Ovary (tissue), 3 donors: ENCODE measurements around the gene C18orf54.

Experiments
- CTCF ChIP-seq, 3 donors: fragments of 450-650 bp in 2 of 3; fragments of 200-600 bp in 1 of 3; IDR thresholded peaks; one replicate each; pipeline versions ENCODE4 v1.5.1 to v1.8.0; 2016 to 2022; ENCODE audit warnings: antibody characterized with exemption in 3 of 3, mild to moderate bottlenecking in 1 of 3
- EP300 ChIP-seq: sonication (generic); formaldehyde crosslinking; IDR thresholded peaks from one replicate; pipeline ENCODE4 v1.6.1; 2017; ENCODE audit warnings: antibody characterized with exemption
- donor health status: DM: no; HTN: no; CAD: no.

GRCh38 chr18:54351186-54351585 is 6.5 kb upstream of the C18orf54 start:
- no peak for TF ChIP-seq CTCF (IDR thresholded peaks at IDR 0.05)
- no peak for TF ChIP-seq EP300
